IMR-90 (cell line): ENCODE data around the gene DDX46. TPM values are rescaled to one million over a fixed set of nuclear protein-coding genes. Genes with fewer than 3 reads are reported as not detected.

Experiments
- ATAC-seq: fragments of 200-7000 bp; cut with Tn5 transposase; 2 replicates; pipeline ENCODE4 v1.9.1; 2020; ENCODE audit warnings: low read depth, mild to moderate bottlenecking, moderate library complexity
- BruUV-seq: library from RNA; stranded (reverse); fragments of 400-500 nt; replicated peaks from 2 replicates; lab custom pipeline; 2021; lab: Mats Ljungman, UMichigan
- CTCF ChIA-PET: fragments of 300-600 bp; formaldehyde crosslinking; extraction: SDS; loops from one replicate; lab custom pipeline; 2021; ENCODE audit warnings: antibody characterized with exemption; lab: Yijun Ruan, JAX
- POLR2A ChIA-PET: fragments of 300-600 bp; sonication (Branson Sonifier 250); formaldehyde crosslinking; loops from one replicate; lab custom pipeline; 2022; ENCODE audit warnings: antibody characterized with exemption; ENCODE audit not compliant: unreplicated experiment; lab: Charles Lee
- DNase-seq: peaks from one replicate; pipeline ENCODE4 v3.0.0; 2013
- H2AFZ ChIP-seq: replicated peaks from 2 replicates; pipeline ENCODE3; 2013; ENCODE audit warnings: low read length, mild to moderate bottlenecking; ENCODE audit not compliant: poor library complexity
- H2AK5ac ChIP-seq: 2 replicates; pipeline ENCODE4 v1.6.1; 2013; ENCODE audit warnings: low read depth, low read length, inconsistent platforms
- H2AK9ac ChIP-seq: replicated peaks from 2 replicates; pipeline ENCODE3; 2013; ENCODE audit warnings: mild to moderate bottlenecking, low read depth, low read length, moderate library complexity; ENCODE audit not compliant: poor library complexity
- H2BK120ac ChIP-seq: 2 replicates; pipeline ENCODE4 v1.6.1; 2013; ENCODE audit warnings: low read depth, low read length, inconsistent platforms
- H2BK15ac ChIP-seq: 3 replicates; pipeline ENCODE4 v1.6.1; 2013; ENCODE audit warnings: low read depth, low read length, inconsistent platforms
- H2BK20ac ChIP-seq: 2 replicates; pipeline ENCODE4 v1.6.1; 2013; ENCODE audit warnings: low read depth, mild to moderate bottlenecking, inconsistent platforms, low read length, moderate library complexity
- H2BK5ac ChIP-seq: 2 replicates; pipeline ENCODE4 v1.6.1; 2013; ENCODE audit warnings: mild to moderate bottlenecking, low read depth, low read length, inconsistent platforms; ENCODE audit not compliant: poor library complexity, severe bottlenecking
- H3K14ac ChIP-seq: replicated peaks from 2 replicates; pipeline ENCODE4 v1.6.1; 2013; ENCODE audit warnings: low read depth, low read length, inconsistent platforms
- H3K18ac ChIP-seq: 2 replicates; pipeline ENCODE4 v1.6.1; 2013; ENCODE audit warnings: low read depth, low read length, control low read depth
- H3K23ac ChIP-seq: 2 replicates; pipeline ENCODE4 v1.6.1; 2013; ENCODE audit warnings: low read depth, low read length, inconsistent platforms
- H3K27ac ChIP-seq: 2 replicates; pipeline ENCODE4 v1.5.1; 2013; ENCODE audit warnings: mild to moderate bottlenecking, control low read depth, low read length; ENCODE audit not compliant: insufficient read depth
- H3K27me3 ChIP-seq: 2 replicates; pipeline ENCODE4 v1.6.1; 2013; ENCODE audit warnings: low read length; ENCODE audit not compliant: control insufficient read depth, insufficient read depth
- H3K36me3 ChIP-seq: 2 replicates; pipeline ENCODE4 v1.6.1; 2013; ENCODE audit warnings: low read length, mixed read lengths; ENCODE audit not compliant: control insufficient read depth, insufficient read depth
- H3K4ac ChIP-seq: 2 replicates; pipeline ENCODE4 v1.6.1; 2013; ENCODE audit warnings: low read depth, low read length, inconsistent platforms
- H3K4me1 ChIP-seq: 2 replicates; pipeline ENCODE4 v1.6.1; 2013; ENCODE audit warnings: low read length, mixed read lengths; ENCODE audit not compliant: control insufficient read depth, insufficient read depth
- H3K4me2 ChIP-seq: 2 replicates; pipeline ENCODE4 v1.6.1; 2013; ENCODE audit warnings: low read depth, mild to moderate bottlenecking, control low read depth, low read length, moderate library complexity
- H3K4me3 ChIP-seq: 2 replicates; pipeline ENCODE4 v1.5.1; 2013; ENCODE audit warnings: low read depth, mild to moderate bottlenecking, control low read depth, low read length, moderate library complexity; ENCODE audit not compliant: insufficient read depth
- H3K56ac ChIP-seq: 2 replicates; pipeline ENCODE4 v1.6.1; 2013; ENCODE audit warnings: low read length, inconsistent platforms; ENCODE audit not compliant: insufficient read depth; ENCODE audit errors: extremely low read depth
- H3K79me1 ChIP-seq, 2 experiments: 2 replicates each; pipeline ENCODE4 v1.6.1; 2013; ENCODE audit warnings: low read length in 2 of 2, inconsistent platforms in 1 of 2, low read depth in 1 of 2
- H3K9ac ChIP-seq: 2 replicates; pipeline ENCODE4 v1.6.1; 2013; ENCODE audit warnings: low read depth, low read length, control low read depth
- H3K9me1 ChIP-seq: 2 replicates; pipeline ENCODE4 v1.6.1; 2013; ENCODE audit warnings: low read length, inconsistent platforms; ENCODE audit not compliant: insufficient read depth
- H3K9me3 ChIP-seq: 2 replicates; pipeline ENCODE4 v1.6.1; 2013; ENCODE audit warnings: low read length; ENCODE audit not compliant: control insufficient read depth, insufficient read depth
- H4K20me1 ChIP-seq: 2 replicates; pipeline ENCODE4 v1.6.1; 2013; ENCODE audit warnings: low read length, inconsistent platforms; ENCODE audit not compliant: insufficient read depth
- H4K5ac ChIP-seq: 2 replicates; pipeline ENCODE4 v1.6.1; 2013; ENCODE audit warnings: mild to moderate bottlenecking, low read depth, low read length, control low read depth
- H4K8ac ChIP-seq, 2 experiments: 2 replicates each; pipeline ENCODE4 v1.6.1; 2013; ENCODE audit warnings: low read depth in 2 of 2, low read length in 2 of 2, control low read depth in 1 of 2, inconsistent platforms in 1 of 2
- H4K91ac ChIP-seq: 2 replicates; pipeline ENCODE4 v1.6.1; 2013; ENCODE audit warnings: low read depth, low read length, inconsistent platforms; ENCODE audit not compliant: insufficient read depth
- CEBPB ChIP-seq: IDR thresholded peaks from 2 replicates; pipeline ENCODE4 v1.6.1; 2012; ENCODE audit warnings: low read depth, low read length, improper control_type of control experiment
- MAFK ChIP-seq: IDR thresholded peaks from 2 replicates; pipeline ENCODE4 v1.6.1; 2012; ENCODE audit warnings: low read depth, low read length, improper control_type of control experiment
- POLR2A ChIP-seq: IDR thresholded peaks from 2 replicates; pipeline ENCODE4 v1.6.1; 2012; ENCODE audit warnings: mild to moderate bottlenecking, low read depth, low read length
- RCOR1 ChIP-seq: IDR thresholded peaks from 2 replicates; pipeline ENCODE4 v1.6.1; 2012; ENCODE audit warnings: mild to moderate bottlenecking, low read length, improper control_type of control experiment; ENCODE audit not compliant: insufficient replicate concordance
- WGBS, 2 experiments: methylation state at CpG; one replicate each; pipeline versions ENCODE4 v1.1.5 to v1.1.7; 2013; ENCODE audit warnings: missing lambda C conversion rate in 2 of 2; ENCODE audit not compliant: insufficient read length in 1 of 2; ENCODE audit errors: extremely low coverage in 2 of 2; 5-methylcytosine and 5-hydroxymethylcytosine counted together
- dilution Hi-C: fragments of 300-500 bp; cut with HindIII; formaldehyde crosslinking; loops from one replicate; pipeline ENCODE4 v1.14.3; 2018; ENCODE audit warnings: low sequenced_read_pairs; ENCODE audit not compliant: unreplicated experiment
- in situ Hi-C: fragments of 300-500 bp; cut with MboI; formaldehyde crosslinking; loops from 3 replicates; pipeline ENCODE4 v1.14.3; 2019; ENCODE audit warnings: low sequenced_read_pairs, inconsistent platforms, mixed read lengths
- intact Hi-C: fragments of 100-400 bp; cut with micrococcal nuclease; formaldehyde crosslinking; loops from 2 replicates; pipeline ENCODE4 v1.10.0; 2022
- polyA plus RNA-seq, 3 experiments: library from polyadenylated mRNA; depleted of rRNA; stranded (reverse); fragments of >200 nt; gene quantifications; 2 replicates each; pipeline ENCODE4 v1.2.3, GENCODE V29; 2012; ENCODE audit warnings: low replicate concordance in 1 of 3
- total RNA-seq: library from RNA; depleted of rRNA; stranded (reverse); fragments of >200 nt; gene quantifications from 2 replicates; pipeline ENCODE4 v1.2.3, GENCODE V29; 2012

The DDX46 gene
- total and polyA plus RNA-seq, 2 of the 4 experiments (the other 2 are of a cell fraction) = 22.5 to 26.0 TPM

DNA sequence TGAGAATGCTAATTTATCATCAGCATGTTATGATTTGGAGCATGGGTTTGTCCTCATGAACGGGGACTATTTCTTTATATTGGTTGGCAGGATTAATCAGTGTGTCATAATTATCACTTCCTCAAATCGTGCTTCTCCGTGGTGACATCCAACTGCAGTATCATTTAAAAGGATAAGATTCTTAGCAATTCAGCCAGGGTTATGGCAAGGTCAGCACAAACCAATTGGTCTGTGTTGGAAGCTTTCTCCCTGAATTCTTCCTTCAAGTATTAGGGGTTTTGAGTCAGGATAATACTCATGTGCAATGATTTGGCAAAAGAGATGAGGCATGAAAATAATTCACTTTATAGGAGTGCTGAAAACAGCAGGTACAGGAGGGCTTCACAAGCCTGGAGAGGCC, 25.8 kb upstream of the DDX46 start:
- Histone ChIP-seq H3K9ac (no peak overlapping the region), H2BK15ac (no peak overlapping the region), H3K4me1 (no peaks in the 10 kb centered on the region), H2BK20ac (no peak overlapping the region), H3K14ac (no peak overlapping the region), H3K9me3 (no peaks in the 10 kb centered on the region), H4K20me1 (no peaks in the 10 kb centered on the region), H2BK120ac (no peak overlapping the region), H2AK5ac (no peak overlapping the region), H2AK9ac (no peak overlapping the region), H3K36me3 (peaks cover 2% of the 10 kb centered on the region; the same call in 1 of the 2 replicates), H4K5ac (no peak overlapping the region), H2BK5ac (no peak overlapping the region), H4K91ac (no peak overlapping the region), H3K4me2 (no peak overlapping the region), H3K4me3 (no peak overlapping the region), H2AFZ (no peak overlapping the region), H3K27me3 (no peaks in the 10 kb centered on the region), H3K27ac (no peak overlapping the region), H4K8ac (no peak overlapping the region), H3K4ac (no peak overlapping the region), H3K18ac (no peak overlapping the region), H3K9me1 (no peaks in the 10 kb centered on the region), H3K56ac (no peak overlapping the region), H3K79me1 (no peaks in the 10 kb centered on the region), H3K23ac (no peak overlapping the region)
- ChIA-PET POLR2A (no interaction called here), CTCF (no interaction called here)
- no peak for ATAC-seq
- TF ChIP-seq RCOR1 (no peak), POLR2A (no peak), CEBPB (no peak), MAFK (no peak)
- intact Hi-C loops (no loop called here), dilution Hi-C loops (no loop called here), in situ Hi-C loops (no loop called here)
- WGBS, 2 experiments = no CpG with 5 or more reads among the region's 3 CpGs
- BruUV-seq = no TSS peak
- DNase-seq = no peak
